KMS-11 (cell line): ENCODE data around the gene BNC2.

ENCODE experiments used
- H2AFZ ChIP-seq: fragments of 200-600 bp; sonication (generic); 2 replicates; pipeline ENCODE4 v1.6.1; 2016; ENCODE audit warnings: antibody characterized with exemption, mixed run types, low read depth
- H3K27ac ChIP-seq: fragments of 200-600 bp; sonication (generic); 2 replicates; pipeline ENCODE4 v1.6.1; 2016; ENCODE audit warnings: mild to moderate bottlenecking, mixed run types
- H3K27me3 ChIP-seq: fragments of 200-600 bp; sonication (generic); 2 replicates; pipeline ENCODE4 v1.6.1; 2017; ENCODE audit warnings: mild to moderate bottlenecking, low read depth, mixed run types, moderate library complexity; ENCODE audit not compliant: insufficient read depth
- H3K36me3 ChIP-seq: fragments of 200-600 bp; sonication (generic); 2 replicates; pipeline ENCODE4 v1.6.1; 2017; ENCODE audit warnings: mild to moderate bottlenecking, mixed run types; ENCODE audit not compliant: insufficient read depth
- H3K4me1 ChIP-seq: fragments of 200-600 bp; sonication (generic); 2 replicates; pipeline ENCODE4 v1.6.1; 2016; ENCODE audit warnings: mild to moderate bottlenecking, low read depth, mixed run types; ENCODE audit not compliant: poor library complexity, severe bottlenecking
- H3K4me2 ChIP-seq: fragments of 200-600 bp; sonication (generic); 2 replicates; pipeline ENCODE4 v1.7.0; 2016; ENCODE audit warnings: mild to moderate bottlenecking, mixed run types
- H3K4me3 ChIP-seq: fragments of 200-600 bp; sonication (generic); IDR thresholded peaks from 2 replicates; pipeline ENCODE4 v1.6.1; 2017; ENCODE audit warnings: low read depth, low read length, mixed read lengths; ENCODE audit not compliant: insufficient read depth
- H3K79me2 ChIP-seq: fragments of 200-600 bp; sonication (generic); 2 replicates; pipeline ENCODE4 v1.6.1; 2016; ENCODE audit warnings: low read depth, mixed run types; ENCODE audit not compliant: insufficient read depth
- H3K9ac ChIP-seq: fragments of 200-600 bp; sonication (generic); 2 replicates; pipeline ENCODE4 v1.6.1; 2016; ENCODE audit warnings: mild to moderate bottlenecking, mixed run types
- H4K20me1 ChIP-seq: fragments of 200-600 bp; sonication (generic); 2 replicates; pipeline ENCODE4 v1.6.1; 2016; ENCODE audit warnings: mild to moderate bottlenecking, mixed run types; ENCODE audit not compliant: insufficient read depth
- CTCF ChIP-seq: fragments of 200-600 bp; sonication (generic); conservative IDR thresholded peaks from 2 replicates; pipeline ENCODE4 v1.6.1; 2017; ENCODE audit warnings: low read depth, mild to moderate bottlenecking, antibody characterized with exemption, low read length, moderate library complexity, mixed read lengths

Gene BNC2

DNA sequence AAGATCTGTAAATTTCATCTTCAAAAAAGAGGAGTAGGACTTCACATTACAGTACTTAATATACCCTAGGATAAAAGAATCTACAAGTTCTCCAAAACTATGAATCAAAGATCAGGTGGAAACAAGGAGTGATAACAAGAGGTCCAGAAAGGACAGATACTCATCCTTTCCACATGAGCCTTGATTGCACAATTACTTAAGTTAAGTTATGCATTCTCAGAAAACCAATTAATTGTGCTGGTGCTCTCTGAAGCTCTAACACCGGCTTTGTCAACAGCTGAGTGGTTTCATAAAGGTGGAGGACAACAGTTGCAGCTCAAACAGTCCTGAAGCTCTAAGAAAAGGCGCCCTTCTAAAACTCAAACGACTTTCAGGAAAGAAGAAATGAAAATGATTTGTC lies 251.9 kb downstream of the BNC2 start:
- Histone ChIP-seq H2AFZ (no peak overlapping the region), H4K20me1 (no peaks in the 10 kb centered on the region), H3K9ac (no peak overlapping the region), H3K27ac (no peak overlapping the region), H3K36me3 (no peaks in the 10 kb centered on the region), H3K27me3 (no peaks in the 10 kb centered on the region), H3K4me1 (no peaks in the 10 kb centered on the region), H3K79me2 (no peaks in the 10 kb centered on the region), H3K4me2 (no peak overlapping the region), H3K4me3 (no peak overlapping the region)
- TF ChIP-seq CTCF = no peak

- H3K27me3 ChIP-seq = no peaks in the 10 kb centered on the region
- H3K4me2 ChIP-seq = no peak overlapping the region
- TF ChIP-seq CTCF = no peak
- no peaks in the 10 kb centered on the region for H3K4me1 ChIP-seq
- H2AFZ ChIP-seq = no peak overlapping the region
- no peaks in the 10 kb centered on the region for H3K79me2 ChIP-seq
- no peaks in the 10 kb centered on the region for H3K36me3 ChIP-seq
- H3K4me3 ChIP-seq = no peak overlapping the region
- H4K20me1 ChIP-seq = no peaks in the 10 kb centered on the region
- no peak overlapping the region for H3K9ac ChIP-seq
- H3K27ac ChIP-seq = no peak overlapping the region
Measured at GRCh38 chr9:16616686-16617085, 253.8 kb downstream of the BNC2 start.

DNA sequence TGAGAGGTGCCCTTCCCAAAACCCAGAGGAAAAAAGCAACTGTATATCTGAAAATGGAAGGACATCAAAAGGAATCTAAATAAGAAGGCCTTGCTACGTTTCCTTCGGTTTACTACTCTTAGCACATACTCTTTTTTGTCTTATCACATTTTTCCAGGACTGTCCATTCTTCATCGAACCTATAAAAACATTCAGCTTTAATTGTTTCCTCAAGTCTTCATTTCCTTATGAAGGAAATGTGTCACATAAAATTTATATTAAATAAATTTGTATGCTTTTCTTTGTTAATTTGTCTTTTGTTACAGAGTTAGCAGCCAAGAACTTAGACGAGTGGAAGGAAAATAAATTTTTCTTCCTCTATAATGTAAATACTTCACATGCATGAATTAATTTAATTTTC lies 255.0 kb downstream of the BNC2 start:
- no peaks in the 10 kb centered on the region for H3K79me2 ChIP-seq
- no peak overlapping the region for H3K4me3 ChIP-seq
- no peaks in the 10 kb centered on the region for H3K36me3 ChIP-seq
- no peaks in the 10 kb centered on the region for H4K20me1 ChIP-seq
- H3K9ac ChIP-seq = no peak overlapping the region
- TF ChIP-seq CTCF = no peak
- no peak overlapping the region for H3K27ac ChIP-seq
- H3K4me1 ChIP-seq = no peaks in the 10 kb centered on the region
- H3K27me3 ChIP-seq = no peaks in the 10 kb centered on the region
- H2AFZ ChIP-seq = no peak overlapping the region
- H3K4me2 ChIP-seq = no peak overlapping the region

DNA sequence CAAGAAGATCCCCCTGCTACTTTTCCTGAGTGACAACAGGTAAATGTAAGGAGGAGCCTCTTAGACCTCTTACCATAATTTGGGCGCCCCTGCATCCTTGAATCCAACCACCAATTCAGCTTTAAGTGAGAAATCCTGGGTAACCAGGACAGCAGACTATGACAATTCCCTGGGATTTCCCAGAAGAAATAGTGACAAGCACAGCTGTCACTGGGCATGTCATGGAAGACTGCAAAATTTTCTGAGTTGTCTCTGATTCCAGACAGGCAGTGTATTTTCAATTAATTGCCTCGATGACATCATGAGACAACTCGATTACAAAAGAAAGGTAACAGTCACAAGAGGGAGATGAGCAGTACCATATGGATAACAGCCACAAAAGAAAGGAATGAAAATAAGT lies 256.9 kb downstream of the BNC2 start:
- Histone ChIP-seq H3K27ac (no peak overlapping the region), H3K4me3 (no peak overlapping the region), H3K4me2 (no peak overlapping the region), H2AFZ (no peak overlapping the region), H4K20me1 (no peaks in the 10 kb centered on the region), H3K36me3 (no peaks in the 10 kb centered on the region), H3K4me1 (no peaks in the 10 kb centered on the region), H3K79me2 (no peaks in the 10 kb centered on the region), H3K9ac (no peak overlapping the region), H3K27me3 (no peaks in the 10 kb centered on the region)
- TF ChIP-seq CTCF = no peak

GRCh38 chr9:16613051-16613450 lies 257.4 kb downstream of the BNC2 start:
- no peak overlapping the region for H3K4me2 ChIP-seq
- no peaks in the 10 kb centered on the region for H4K20me1 ChIP-seq
- no peaks in the 10 kb centered on the region for H3K36me3 ChIP-seq
- H2AFZ ChIP-seq = no peak overlapping the region
- no peak overlapping the region for H3K4me3 ChIP-seq
- no peak overlapping the region for H3K9ac ChIP-seq
- no peak overlapping the region for H3K27ac ChIP-seq
- no peaks in the 10 kb centered on the region for H3K27me3 ChIP-seq
- no peak for TF ChIP-seq CTCF
- H3K79me2 ChIP-seq = no peaks in the 10 kb centered on the region
- H3K4me1 ChIP-seq = no peaks in the 10 kb centered on the region
